T-helper 2 cell (primary cell): ENCODE results near the gene ABCA1.
"Not testable (repeated sequence)": the region's sequence is repeated elsewhere in the genome, so short reads cannot be mapped to it uniquely, and the experiment has no call there.

Experiments
- DNase-seq, 5 experiments: peaks; one replicate each; pipeline versions ENCODE4 v3.0.0 to v3.0.0-alpha.2; 2012 to 2022

Gene ABCA1

GRCh38 chr9:104903609-104904008 lies 24.3 kb downstream of the ABCA1 start:
- DNase-seq: no peak

- no peak for DNase-seq
Measured at GRCh38 chr9:104900871-104901270, 27.1 kb downstream of the ABCA1 start.

DNA sequence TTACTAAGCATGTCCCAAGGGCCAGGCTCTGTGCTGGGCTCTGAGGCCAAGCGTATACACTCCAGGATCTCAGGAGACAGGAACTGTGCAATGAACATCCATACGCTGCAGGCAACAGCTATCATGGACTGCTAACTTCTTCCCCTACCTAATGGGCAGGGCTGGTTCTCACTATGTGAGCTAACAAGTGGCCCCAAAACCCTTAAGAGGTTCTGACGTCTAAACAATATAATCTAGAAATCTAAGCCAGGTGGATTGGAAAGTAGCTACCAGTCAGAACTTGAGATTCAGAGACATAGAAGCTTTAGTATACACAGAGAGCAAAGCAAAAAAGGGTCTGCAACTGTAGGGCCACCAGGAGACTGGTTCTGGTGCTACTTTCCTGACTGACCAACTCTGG lies 27.6 kb downstream of the ABCA1 start:
- no peak for DNase-seq

DNA sequence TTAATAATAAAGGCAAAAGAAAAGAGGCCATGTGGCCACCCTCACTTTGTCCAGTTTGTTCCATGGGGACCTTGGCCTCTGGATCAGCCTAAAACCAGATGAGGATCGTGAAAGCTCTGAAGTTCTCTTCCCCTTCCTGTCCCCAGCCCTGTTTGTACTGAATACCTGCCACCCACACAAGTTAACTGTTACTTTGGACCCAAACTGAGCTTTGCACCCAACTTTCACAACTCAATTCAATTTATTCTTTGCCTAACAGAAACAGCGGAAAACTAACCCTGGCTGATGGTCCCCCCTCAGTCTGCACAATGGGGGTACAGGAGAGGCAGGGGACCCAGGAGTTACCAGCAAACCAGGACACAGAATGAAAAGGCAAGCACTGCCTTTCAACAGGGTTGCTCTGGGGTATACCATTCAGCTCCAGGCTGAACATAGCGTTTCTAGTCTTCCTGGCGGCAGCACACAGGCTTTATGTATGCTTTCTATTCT lies 28.2 kb downstream of the ABCA1 start:
- DNase-seq: no peak

GRCh38 chr9:104898376-104898775 lies 29.6 kb downstream of the ABCA1 start:
- DNase-seq: not testable (repeated sequence)

- no peak for DNase-seq
Measured at GRCh38 chr9:104896131-104896530, 31.8 kb downstream of the ABCA1 start.

GRCh38 chr9:104895572-104895971 lies 32.4 kb downstream of the ABCA1 start:
- no peak for DNase-seq

GRCh38 chr9:104892701-104893100 lies 35.3 kb downstream of the ABCA1 start:
- no peak for DNase-seq

DNA sequence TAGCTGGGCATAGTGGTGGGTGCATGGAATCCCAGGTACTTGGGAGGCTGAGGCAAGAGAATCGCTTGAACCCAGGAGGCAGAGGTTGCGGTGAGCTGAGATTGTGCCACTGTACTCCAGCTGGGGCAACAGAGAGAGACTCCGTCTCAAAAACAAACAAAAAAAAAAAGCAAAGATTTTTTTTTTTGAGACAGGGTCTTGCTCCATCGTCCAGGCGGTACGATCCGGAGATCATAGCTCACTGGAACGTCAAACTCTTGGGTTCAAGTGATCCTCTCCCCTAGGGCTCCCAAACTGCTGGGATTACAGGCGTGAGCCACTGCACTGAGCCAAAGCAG lies 37.6 kb downstream of the ABCA1 start:
- DNase-seq: no peak

DNA sequence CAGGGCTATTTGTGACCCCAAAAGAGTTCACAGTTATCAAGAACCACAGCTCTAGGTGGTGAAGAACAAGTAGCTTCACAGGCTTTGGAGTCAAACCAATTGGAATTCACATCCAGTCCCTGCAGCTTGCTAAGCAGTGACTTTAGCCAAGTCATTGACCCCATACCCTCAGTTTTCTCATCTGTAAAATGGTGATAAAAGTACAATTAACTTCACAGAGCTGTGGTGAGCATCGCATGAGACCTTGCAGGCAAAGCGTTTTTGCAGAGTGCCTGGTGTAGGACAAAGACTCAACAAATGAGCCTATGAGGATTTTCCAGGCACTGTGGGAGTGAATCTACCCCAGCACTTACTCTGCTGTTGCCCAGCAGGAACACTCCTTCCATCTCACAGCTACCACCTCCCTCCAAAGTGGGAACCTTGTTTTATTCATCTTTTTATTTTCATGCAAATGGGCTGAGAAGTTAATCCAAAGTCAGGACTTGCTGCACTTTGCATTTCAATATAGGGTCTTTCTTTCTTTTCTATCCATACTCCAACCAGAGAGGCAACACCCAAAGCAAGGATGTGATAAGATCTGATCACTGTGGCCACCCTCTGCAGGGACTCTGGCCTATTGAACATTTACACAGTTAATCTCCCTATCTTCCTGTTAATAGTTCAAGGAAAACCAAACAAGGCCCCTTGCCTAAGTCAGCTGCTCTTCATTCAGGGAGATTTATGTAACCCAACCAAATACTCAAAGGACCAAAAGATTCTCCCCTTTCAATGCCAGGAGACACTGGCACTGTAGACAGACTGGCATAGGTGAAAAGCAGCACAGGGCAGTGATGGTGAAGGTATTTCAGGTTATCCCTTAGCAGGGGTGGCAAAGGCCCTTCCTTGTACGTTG lies 41.9 kb downstream of the ABCA1 start:
- DNase-seq: no peak

- no peak for DNase-seq
Measured at GRCh38 chr9:104883169-104883568, 44.8 kb downstream of the ABCA1 start.

GRCh38 chr9:104882566-104882965 lies 45.4 kb downstream of the ABCA1 start:
- no peak for DNase-seq

DNA sequence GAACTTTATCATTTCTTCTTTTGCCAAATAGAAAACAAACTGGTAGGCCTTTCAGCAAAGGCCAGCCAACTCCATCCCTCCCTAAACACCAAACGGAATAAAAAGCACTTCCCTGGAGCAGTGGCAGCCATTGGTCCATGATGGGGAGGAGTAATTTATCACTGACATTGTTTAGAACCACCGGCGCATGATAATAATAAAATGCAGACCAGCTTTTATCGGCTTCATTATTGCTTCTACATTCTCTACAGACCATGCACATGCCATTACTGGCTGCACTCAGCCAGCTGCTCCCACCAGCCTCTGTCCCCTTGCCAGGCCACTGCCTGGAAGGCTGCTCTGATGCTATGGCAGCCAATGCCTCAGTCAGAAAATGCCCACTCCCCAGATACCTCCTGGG lies 45.9 kb downstream of the ABCA1 start:
- DNase-seq: no peak

DNA sequence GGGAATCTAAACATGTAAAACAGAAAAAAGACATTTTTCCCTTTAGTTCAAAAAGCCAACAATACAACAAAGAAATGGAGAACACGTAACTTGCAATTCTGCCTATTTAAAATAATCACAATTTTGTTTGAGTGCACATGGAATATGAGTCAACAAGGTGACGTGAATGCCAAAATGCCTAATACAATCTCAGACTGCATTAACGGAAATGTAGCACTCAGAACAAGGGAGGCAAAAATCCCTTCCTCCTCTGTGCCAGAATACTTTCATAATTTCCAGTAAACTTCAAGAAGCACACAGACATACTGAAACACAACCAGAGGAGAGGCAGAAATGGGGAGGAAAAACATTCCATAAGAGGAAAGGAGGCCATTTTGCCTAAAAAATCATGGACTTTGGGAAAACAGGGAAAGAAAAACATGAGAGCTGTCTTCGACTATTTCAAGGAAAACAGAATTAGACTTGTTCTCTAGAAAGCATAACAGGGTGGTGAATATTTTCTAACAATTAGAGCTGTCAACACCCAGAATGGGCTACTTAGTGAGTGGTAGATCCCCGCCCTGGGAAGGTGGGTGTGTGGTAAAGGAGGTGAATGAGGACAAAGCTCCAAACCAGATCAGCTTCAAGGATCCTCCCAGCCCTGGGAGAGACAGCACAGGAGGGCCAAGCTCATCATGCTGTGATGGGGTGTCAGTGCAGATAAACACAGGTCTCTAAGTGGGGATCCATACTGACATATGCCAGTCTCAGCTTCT lies 48.2 kb downstream of the ABCA1 start:
- DNase-seq: no peak

- DNase-seq: no peak
Measured at GRCh38 chr9:104876587-104876986, 51.4 kb downstream of the ABCA1 start.

- no peak for DNase-seq
Measured at GRCh38 chr9:104875897-104876296, 52.1 kb downstream of the ABCA1 start.

- DNase-seq: no peak
Measured at GRCh38 chr9:104875320-104875719, 52.6 kb downstream of the ABCA1 start.

DNA sequence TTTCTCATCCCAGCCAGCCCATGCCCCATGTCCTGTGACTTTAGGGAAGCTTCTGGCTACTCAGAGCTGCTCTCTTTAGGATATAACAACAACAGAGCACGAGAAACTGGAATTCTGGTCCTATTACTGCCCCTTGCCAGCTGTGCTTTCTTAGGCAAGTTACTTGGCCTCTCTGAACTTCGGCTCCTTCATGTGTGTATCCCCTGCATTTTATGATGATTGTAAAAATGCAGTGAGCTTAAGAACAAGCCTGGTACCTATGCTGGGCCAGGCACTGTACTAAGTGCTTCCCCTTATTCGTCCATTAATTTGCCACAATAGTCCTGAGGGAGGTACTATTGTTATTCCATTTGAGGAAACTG lies 54.5 kb downstream of the ABCA1 start:
- DNase-seq: no peak

DNA sequence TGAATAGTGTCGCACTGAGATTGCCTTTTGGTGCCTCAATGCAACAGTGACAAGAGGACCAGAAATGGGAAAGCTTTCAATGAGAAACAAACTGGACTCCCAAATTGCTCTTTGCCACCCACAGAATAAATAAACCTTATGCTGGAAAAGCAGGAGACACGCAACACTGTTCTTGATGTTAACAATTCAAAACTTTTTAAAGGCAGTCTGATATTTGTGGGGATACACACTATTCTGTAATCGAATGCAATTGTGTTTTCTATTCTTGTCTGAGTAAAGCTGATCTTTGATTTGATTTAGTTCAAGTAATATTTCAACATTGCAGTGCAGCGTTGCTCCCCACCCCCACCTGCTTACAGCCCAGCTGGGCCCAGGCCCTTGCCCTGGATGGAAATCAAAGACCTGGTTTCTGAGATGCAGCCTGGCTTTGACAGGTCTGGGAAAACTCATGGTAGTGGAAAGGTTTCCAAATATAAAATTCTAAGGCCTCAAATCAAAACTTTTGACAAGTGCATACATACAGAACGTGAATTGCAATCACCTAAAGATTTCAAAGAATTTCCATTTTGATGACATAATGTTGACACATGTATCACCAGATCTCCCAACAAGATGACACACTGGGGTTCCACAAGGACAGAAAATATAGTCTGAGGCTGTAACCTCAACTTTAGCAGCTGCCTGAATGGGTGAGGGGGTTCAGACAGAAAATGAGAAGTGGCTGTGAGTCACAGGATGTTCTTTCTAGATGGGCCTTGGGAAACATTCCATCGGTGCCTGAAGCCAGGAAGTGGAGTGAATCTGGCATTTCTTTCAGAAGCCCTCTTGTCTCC lies 55.1 kb downstream of the ABCA1 start:
- no peak for DNase-seq

DNA sequence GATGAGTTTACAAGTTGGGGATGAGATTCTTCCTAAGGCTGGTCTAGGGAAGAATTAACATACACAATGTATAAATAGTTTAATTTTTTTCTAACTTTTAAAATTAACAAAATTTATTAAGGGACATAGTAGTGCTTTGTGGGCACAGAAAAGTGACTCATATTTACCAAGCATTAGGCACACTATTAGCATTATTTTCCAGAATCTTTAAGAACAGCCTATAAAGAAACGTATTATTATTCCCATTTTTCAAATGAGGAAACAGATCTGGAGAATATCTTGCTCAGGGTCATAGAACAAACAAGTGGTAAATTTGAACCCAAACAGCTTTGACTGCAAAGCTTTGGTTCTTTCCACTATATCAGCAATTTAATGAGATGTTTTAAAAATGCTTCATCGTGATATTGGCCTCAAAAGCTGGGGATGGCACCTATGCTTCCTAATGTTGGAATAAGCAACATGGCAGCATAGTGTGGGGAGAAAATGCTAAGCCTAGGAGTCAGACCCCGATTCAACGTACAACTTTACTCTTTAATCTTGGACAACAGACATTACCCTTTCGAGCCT lies 55.9 kb downstream of the ABCA1 start:
- DNase-seq: no peak

DNA sequence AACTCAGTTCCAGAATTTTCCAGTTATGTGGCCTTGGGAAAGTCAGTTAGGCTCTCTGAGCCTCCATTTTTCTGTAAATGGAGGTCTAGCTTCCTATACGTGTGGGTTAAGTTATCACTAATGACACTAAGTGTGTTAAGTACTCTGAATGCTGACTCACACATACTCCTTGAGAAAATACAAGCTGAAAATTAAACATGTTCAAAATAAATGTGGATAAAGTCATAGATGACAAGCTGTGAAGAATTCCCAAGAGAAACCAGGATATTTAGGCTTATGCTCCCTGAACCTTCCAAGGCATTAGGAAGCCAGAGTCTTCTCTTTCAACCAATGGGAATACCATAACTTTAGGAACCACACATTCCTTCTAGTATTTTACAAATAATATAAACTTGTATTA lies 58.1 kb downstream of the ABCA1 start:
- DNase-seq: no peak

DNA sequence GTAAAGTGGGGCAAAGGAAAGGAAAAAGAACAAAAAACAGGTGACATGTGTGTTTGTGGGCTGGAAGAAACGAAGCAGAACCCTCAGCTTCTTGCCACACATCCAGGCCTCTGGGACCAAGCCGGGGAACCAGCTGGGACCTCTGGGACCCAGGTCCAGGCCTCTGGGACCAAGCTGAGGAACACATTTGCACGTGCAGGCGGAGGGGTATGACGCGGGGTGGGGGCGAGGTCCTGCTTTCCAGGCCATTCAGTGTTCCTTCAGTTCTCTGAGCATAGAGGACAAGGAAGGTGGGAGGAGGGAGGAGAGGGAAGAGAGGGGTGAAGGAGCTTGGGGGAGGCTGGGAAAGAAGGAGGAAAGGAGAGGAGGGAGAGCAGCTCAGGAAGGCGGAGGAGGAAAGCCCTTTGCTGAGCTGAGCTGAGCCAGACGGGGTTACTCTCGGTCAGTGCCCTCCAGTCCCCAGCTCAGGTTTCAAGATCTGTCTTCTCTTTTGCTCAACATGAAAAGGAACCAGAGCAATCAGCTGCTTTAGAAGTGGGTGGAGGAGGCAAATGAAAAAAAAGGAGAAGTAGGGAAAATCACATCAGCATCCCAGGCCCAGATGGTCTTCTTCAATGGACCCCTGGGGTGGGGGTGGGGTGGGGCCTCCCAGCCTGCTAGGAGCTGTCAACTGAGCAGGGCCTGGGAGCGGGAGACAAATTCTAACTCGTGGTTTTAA lies 59.1 kb downstream of the ABCA1 start:
- DNase-seq: no peak
